RWPE1 (cell line): ENCODE measurements around the gene F11.
"Not testable (repeated sequence)": the region's sequence is repeated elsewhere in the genome, so short reads cannot be mapped to it uniquely, and the experiment has no call there.

Experiments used
- CTCF ChIA-PET: fragments of 350-600 bp; sonication (Branson Sonifier 250); formaldehyde crosslinking; extraction: SDS; loops from one replicate; lab custom pipeline; 2021; lab: Yijun Ruan, JAX
- POLR2A ChIA-PET: fragments of 400-600 bp; formaldehyde crosslinking; extraction: SDS; loops from one replicate; lab custom pipeline; 2020; ENCODE audit warnings: antibody characterized with exemption; ENCODE audit not compliant: low non-redundant PET; lab: Yijun Ruan, JAX
- DNase-seq: peaks from one replicate; pipeline ENCODE4 v3.0.0; 2012; ENCODE audit warnings: low spot score
- H3K27ac ChIP-seq: fragments of 450-650 bp; 2 replicates; pipeline ENCODE4 v1.5.1; 2017
- CTCF ChIP-seq: fragments of 450-650 bp; conservative IDR thresholded peaks from 2 replicates; pipeline ENCODE4 v1.5.1; 2017; ENCODE audit warnings: low read depth, mild to moderate bottlenecking

Gene F11

GRCh38 chr4:186307916-186308315, 41.9 kb downstream of the F11 start:
- no peak overlapping the region for H3K27ac ChIP-seq
- DNase-seq = no peak
- no peak for TF ChIP-seq CTCF
- ChIA-PET CTCF (interaction anchor here (1.1 kb wide), 1 partner anchor 32 kb away, joined by 3 read pairs; no protein-coding TSS in a partner anchor), POLR2A (no interaction called here)

- no peak overlapping the region for H3K27ac ChIP-seq
- ChIA-PET CTCF (no interaction called here), POLR2A (no interaction called here)
- no peak for TF ChIP-seq CTCF
- DNase-seq = no peak
These were observed 52.5 kb downstream of the F11 start for GRCh38 chr4:186318481-186318880.

- DNase-seq, H3K27ac ChIP-seq, CTCF ChIA-PET: not testable (repeated sequence)
- POLR2A ChIA-PET = interaction anchor here (0.7 kb wide), 1 partner anchor 1182 kb away, joined by 5 read pairs; no protein-coding TSS in a partner anchor
These were observed 58.7 kb downstream of the F11 start for GRCh38 chr4:186324660-186325059.

GRCh38 chr4:186326391-186326790, 60.4 kb downstream of the F11 start:
- ChIA-PET CTCF (no interaction called here), POLR2A (no interaction called here)
- no peak for DNase-seq
- H3K27ac ChIP-seq = no peak overlapping the region
- no peak for TF ChIP-seq CTCF

GRCh38 chr4:186329372-186329771, 63.4 kb downstream of the F11 start:
- H3K27ac ChIP-seq = no peak overlapping the region
- TF ChIP-seq CTCF = no peak
- POLR2A ChIA-PET = no interaction called here
- CTCF ChIA-PET = no interaction called here
- DNase-seq = no peak

GRCh38 chr4:186330368-186330767, 64.4 kb downstream of the F11 start:
- POLR2A ChIA-PET = no interaction called here
- H3K27ac ChIP-seq = no peak overlapping the region
- DNase-seq = no peak
- no peak for TF ChIP-seq CTCF
- CTCF ChIA-PET = no interaction called here

GRCh38 chr4:186335793-186336192, 69.8 kb downstream of the F11 start:
- no peak for TF ChIP-seq CTCF
- ChIA-PET CTCF (no interaction called here), POLR2A (no interaction called here)
- no peak overlapping the region for H3K27ac ChIP-seq
- no peak for DNase-seq
